GM10248 (cell line): Measurements from ENCODE around the gene FGD2.

ENCODE experiments used
- CTCF ChIA-PET: fragments of 300-600 bp; sonication (Branson Sonifier 250); formaldehyde crosslinking; extraction: SDS; loops from one replicate; lab custom pipeline; 2021; ENCODE audit warnings: antibody characterized with exemption; lab: Yijun Ruan, JAX
- POLR2A ChIA-PET: fragments of 350-650 bp; sonication (Branson Sonifier 250); formaldehyde crosslinking; extraction: SDS; loops from one replicate; lab custom pipeline; 2020; ENCODE audit warnings: antibody characterized with exemption; lab: Yijun Ruan, JAX
- DNase-seq: peaks from one replicate; pipeline ENCODE4 v3.0.0; 2012; ENCODE audit errors: extremely low spot score
- TF ChIP-seq, protein P1 (sequence below): IDR thresholded peaks from 2 replicates; pipeline ENCODE4 v1.5.1; 2012; ENCODE audit warnings: mild to moderate bottlenecking, low read depth; ENCODE audit errors: extremely low read depth, missing control alignments, control extremely low read depth

The FGD2 gene

GRCh38 chr6:37027036-37027720, 21.7 kb downstream of the FGD2 start:
- TF ChIP-seq, protein P1, sequence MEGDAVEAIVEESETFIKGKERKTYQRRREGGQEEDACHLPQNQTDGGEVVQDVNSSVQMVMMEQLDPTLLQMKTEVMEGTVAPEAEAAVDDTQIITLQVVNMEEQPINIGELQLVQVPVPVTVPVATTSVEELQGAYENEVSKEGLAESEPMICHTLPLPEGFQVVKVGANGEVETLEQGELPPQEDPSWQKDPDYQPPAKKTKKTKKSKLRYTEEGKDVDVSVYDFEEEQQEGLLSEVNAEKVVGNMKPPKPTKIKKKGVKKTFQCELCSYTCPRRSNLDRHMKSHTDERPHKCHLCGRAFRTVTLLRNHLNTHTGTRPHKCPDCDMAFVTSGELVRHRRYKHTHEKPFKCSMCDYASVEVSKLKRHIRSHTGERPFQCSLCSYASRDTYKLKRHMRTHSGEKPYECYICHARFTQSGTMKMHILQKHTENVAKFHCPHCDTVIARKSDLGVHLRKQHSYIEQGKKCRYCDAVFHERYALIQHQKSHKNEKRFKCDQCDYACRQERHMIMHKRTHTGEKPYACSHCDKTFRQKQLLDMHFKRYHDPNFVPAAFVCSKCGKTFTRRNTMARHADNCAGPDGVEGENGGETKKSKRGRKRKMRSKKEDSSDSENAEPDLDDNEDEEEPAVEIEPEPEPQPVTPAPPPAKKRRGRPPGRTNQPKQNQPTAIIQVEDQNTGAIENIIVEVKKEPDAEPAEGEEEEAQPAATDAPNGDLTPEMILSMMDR, result no peak
- DNase-seq, result no peak
- ChIA-PET POLR2A (interaction anchor here (0.6 kb wide), 1 partner anchor 414 kb away, joined by 4 read pairs; no protein-coding TSS in a partner anchor), CTCF (interaction anchor here (0.6 to 26.1 kb wide), 13 partner anchors 6 to 268 kb away, joined by 3 to 774 read pairs (median 4); partner anchors contain the start of gene PIM1)

DNA sequence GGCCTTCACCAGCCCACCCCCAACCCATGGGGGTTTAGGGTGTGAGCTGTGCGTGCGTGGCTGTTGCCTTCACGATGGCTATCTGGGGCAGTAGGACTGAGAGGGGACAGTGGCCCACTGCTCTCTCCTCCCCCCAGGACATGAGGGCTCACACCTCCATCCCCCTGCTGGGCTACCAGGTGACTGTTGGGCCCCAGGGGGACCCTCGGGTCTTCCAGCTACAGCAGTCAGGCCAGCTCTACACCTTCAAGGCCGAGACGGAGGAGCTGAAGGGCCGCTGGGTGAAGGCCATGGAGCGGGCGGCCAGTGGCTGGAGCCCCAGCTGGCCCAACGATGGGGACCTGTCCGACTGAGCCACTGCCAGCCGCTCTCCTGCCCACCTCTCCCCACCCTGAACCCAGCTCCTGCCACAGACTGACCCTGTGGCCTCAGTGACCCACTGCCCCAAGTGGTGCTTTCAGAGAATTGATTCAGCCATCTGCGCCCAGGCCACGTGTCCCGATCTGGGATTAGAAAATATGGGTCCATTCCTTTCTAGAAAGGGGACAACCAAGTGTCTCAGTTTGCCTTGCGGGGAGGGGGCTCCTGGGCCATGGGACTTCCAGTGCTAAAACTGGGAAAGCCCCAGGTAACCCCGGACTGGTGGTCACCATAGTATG, 22.5 kb downstream of the FGD2 start:
- CTCF ChIA-PET, result interaction anchor here (0.6 to 26.1 kb wide), 19 partner anchors 7 to 287 kb away, joined by 3 to 774 read pairs (median 7); partner anchors contain the start of gene PIM1
- DNase-seq, result no peak
- POLR2A ChIA-PET, result interaction anchor here (0.6 kb wide), 1 partner anchor 414 kb away, joined by 4 read pairs; no protein-coding TSS in a partner anchor
- TF ChIP-seq, protein P1, result no peak

DNA sequence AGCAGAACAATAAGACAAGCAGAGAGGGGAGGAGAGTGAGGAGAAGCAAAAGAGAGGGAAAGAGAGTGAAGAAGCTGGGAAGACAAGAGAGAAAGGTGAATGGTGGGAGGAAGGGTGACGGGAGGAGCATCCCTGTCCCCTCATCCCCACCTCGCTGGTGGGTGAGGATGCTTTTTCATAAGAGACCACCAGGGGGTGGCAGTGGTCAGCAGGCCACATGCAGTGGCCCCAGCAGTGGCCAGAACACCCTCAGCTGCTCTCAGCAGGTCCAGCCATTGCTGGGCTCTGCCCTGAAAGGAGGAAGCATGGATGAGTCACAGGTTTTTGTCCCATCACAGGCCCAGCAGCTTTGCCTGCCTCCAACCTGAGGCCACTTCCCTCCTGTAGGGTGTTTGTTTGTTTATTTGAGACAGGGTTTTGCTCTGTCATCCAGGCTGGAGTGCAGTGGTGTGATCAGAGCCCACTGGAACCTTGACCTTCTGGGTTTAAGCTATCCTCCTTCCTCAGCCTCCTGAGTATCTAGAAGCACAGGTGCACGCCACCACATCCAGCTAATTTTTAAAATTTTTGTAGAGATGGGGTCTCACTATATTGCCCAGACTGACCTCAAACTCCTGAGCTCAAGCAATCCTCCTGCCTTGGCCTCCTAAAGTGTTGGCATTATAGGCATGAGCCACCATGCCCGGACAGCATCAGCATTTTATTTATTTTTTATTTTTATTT, 24.0 kb downstream of the FGD2 start:
- peak; percentile 73 for DNase-seq
- CTCF ChIA-PET, result interaction anchor here (0.6 to 26.1 kb wide), 37 partner anchors 9 to 285 kb away, joined by 3 to 774 read pairs (median 4); partner anchors contain the start of genes MTCH1 and PIM1
- TF ChIP-seq, protein P1, result peak; percentile 79
- POLR2A ChIA-PET, result interaction anchor here (1.0 kb wide), 1 partner anchor 142 kb away, joined by 4 read pairs; no protein-coding TSS in a partner anchor

DNA sequence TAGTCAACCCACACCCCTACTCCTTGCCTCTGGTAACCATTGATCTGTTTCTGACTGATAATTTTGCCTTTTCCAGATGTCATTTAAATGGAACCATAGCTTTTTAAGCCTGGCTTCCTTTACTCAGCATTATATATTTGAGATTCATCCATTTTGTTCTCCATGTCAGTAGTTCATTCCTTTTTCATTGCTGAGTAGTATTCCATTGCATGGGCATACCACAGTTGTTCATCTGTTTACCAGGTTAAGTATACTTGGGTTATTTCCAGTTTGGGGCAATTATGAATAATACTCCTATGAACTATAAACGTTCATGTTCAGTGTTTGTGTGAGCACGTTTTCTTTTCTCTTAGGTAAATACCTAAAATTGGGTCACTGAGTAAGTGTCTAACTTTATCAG, 25.1 kb downstream of the FGD2 start:
- ChIA-PET POLR2A (no interaction called here), CTCF (interaction anchor here (1.0 to 26.1 kb wide), 12 partner anchors 9 to 174 kb away, joined by 3 to 774 read pairs (median 17); partner anchors contain the start of gene PIM1)

DNA sequence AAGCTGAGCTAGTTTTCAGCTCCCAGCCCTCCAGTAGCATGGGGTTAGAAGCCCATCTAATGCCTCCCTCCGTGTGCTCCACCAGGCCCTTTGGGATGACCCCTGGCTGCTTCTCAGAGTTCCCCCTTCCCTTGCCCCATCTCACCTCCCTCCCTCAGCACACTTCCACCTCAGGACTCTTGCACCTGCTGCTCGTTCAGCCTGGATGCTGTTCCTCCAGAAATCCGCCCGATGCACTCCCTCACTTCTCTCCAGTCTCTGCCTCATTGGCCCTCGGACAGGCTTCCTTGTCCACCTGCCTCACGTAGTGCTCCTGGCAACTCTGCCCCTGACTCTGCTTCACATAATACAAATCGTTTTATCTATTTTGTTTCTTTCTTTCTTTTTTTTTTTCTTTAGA, 26.8 kb downstream of the FGD2 start:
- no peak for DNase-seq
- POLR2A ChIA-PET, result interaction anchor here (1.0 kb wide), 1 partner anchor 14 kb away, joined by 3 read pairs; no protein-coding TSS in a partner anchor
- TF ChIP-seq, protein P1, result no peak
- CTCF ChIA-PET, result interaction anchor here (1.4 to 26.1 kb wide), 7 partner anchors 12 to 267 kb away, joined by 3 to 774 read pairs (median 99); partner anchors contain the start of gene PIM1

More for the DNA sequence above, 25.1 kb downstream of the FGD2 start:
- DNase-seq, result no peak
- TF ChIP-seq, protein P1, result no peak

DNA sequence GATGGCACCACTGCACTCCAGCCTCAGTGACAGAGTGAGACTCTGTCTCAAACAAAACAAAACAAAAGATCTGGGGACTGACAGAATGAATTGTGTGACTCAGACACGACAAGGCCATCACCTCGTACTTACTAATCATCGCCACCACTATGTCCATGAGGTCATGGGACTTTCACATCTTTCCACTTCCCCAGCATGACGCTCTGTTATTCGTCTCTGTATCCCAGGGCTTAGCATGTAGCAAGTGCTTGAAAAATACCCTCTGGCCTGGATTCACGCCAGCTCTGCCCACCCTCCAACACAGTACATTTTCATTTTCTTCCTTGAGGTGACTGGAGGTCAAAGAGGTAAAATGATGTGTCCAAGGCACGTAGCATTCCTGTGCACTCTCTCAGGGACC, 27.8 kb downstream of the FGD2 start:
- CTCF ChIA-PET, result interaction anchor here (0.6 to 26.1 kb wide), 8 partner anchors 13 to 292 kb away, joined by 3 to 774 read pairs (median 6); partner anchors contain the start of gene PIM1
- POLR2A ChIA-PET, result no interaction called here
- TF ChIP-seq, protein P1, result no peak
- DNase-seq, result peak; percentile 56
